Measurements from ENCODE around the gene EVC2. TPM values are rescaled to one million over a fixed set of nuclear protein-coding genes. Genes with fewer than 3 reads are reported as not detected.

Gene EVC2
- total RNA-seq, 1 donor from 2014 or later, result 5.5 TPM

DNA sequence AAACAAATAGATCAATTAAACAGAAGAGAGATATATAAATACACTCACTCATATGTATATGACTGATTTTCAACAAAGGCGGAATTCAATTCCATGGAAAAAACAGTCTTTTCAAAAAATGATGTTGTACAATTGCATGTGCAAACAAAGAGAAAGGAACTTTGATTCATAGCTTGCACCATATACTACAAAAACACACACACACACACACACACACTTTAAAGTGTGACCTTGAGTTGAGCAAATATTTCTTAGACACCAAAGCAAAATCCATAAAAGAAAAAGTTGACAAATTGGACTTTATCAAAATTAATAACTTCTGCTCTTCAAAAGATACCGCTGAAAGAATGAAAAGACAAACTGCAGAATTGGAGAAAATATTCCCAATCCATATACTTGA is 168.8 kb downstream of the EVC2 start:
- Mint-ChIP-seq H3K27me3 (ENCODE audit: low read depth) (no peaks in the 10 kb centered on the region), H3K27ac (ENCODE audit: unreplicated experiment) (no peak overlapping the region), H3K4me1 (ENCODE audit: low read depth) (no peaks in the 10 kb centered on the region), H3K9me3 (ENCODE audit: low read depth) (peaks cover 6% of the 10 kb centered on the region), H3K36me3 (ENCODE audit: low read depth) (peaks cover 1% of the 10 kb centered on the region), H3K4me3 (ENCODE audit: unreplicated experiment) (no peak overlapping the region)
- no peak for DNase-seq (ENCODE audit: low spot score)
- TF ChIP-seq, protein P1, sequence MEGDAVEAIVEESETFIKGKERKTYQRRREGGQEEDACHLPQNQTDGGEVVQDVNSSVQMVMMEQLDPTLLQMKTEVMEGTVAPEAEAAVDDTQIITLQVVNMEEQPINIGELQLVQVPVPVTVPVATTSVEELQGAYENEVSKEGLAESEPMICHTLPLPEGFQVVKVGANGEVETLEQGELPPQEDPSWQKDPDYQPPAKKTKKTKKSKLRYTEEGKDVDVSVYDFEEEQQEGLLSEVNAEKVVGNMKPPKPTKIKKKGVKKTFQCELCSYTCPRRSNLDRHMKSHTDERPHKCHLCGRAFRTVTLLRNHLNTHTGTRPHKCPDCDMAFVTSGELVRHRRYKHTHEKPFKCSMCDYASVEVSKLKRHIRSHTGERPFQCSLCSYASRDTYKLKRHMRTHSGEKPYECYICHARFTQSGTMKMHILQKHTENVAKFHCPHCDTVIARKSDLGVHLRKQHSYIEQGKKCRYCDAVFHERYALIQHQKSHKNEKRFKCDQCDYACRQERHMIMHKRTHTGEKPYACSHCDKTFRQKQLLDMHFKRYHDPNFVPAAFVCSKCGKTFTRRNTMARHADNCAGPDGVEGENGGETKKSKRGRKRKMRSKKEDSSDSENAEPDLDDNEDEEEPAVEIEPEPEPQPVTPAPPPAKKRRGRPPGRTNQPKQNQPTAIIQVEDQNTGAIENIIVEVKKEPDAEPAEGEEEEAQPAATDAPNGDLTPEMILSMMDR (IDR thresholded peaks at IDR 0.05), result no peak

DNA sequence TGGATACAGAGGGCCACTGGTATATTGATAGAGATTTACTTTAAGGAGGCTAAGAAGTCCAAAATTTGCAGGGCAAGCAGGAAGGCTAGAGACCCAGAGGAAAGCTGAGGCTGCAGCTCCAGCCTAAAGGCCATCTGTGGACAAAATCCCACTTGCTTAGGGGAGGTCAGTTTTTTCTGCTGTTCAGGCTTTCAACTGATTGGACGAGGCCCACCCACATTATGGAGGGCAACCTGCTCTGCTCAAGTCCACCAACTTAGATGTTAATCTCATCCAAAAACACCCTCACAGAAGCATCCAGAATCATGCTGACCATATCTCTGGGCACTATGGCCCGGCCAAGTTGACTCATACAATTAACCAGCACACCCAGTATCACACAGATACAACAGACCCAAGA is 176.3 kb downstream of the EVC2 start:
- H3K27ac Mint-ChIP-seq (ENCODE audit: unreplicated experiment), result no peak overlapping the region
- peaks cover 17% of the 10 kb centered on the region for H3K36me3 Mint-ChIP-seq (ENCODE audit: low read depth)
- no peak for DNase-seq (ENCODE audit: low spot score)
- peaks cover 6% of the 10 kb centered on the region for H3K9me3 Mint-ChIP-seq (ENCODE audit: low read depth)
- TF ChIP-seq, protein P1 (IDR thresholded peaks at IDR 0.05), result no peak
- H3K27me3 Mint-ChIP-seq (ENCODE audit: low read depth), result no peaks in the 10 kb centered on the region
- no peak overlapping the region for H3K4me3 Mint-ChIP-seq (ENCODE audit: unreplicated experiment)
- no peaks in the 10 kb centered on the region for H3K4me1 Mint-ChIP-seq (ENCODE audit: low read depth)

DNA sequence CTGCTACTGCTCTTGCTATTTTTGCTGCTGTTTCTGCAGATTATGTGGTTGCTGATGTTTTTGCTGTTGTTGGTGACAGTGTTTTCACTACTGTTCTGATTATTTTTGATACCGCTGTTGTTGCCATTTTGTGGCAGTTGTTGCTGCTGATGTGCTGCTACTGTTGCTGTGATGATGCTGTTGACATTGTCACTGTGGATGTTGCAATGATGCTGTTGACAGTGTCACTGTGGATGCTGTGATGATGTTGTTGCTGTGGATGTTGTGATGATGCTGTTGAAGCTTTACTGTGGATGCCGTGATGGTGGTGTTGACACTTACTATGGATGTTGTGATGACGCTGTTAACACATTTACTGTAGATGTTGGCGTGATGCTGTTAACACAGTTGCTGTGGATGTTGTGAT is 180.3 kb downstream of the EVC2 start:
- Mint-ChIP-seq H3K4me1 (ENCODE audit: low read depth) (no peaks in the 10 kb centered on the region), H3K4me3 (ENCODE audit: unreplicated experiment) (no peak overlapping the region), H3K36me3 (ENCODE audit: low read depth) (peaks cover 11% of the 10 kb centered on the region), H3K27me3 (ENCODE audit: low read depth) (no peaks in the 10 kb centered on the region), H3K27ac (ENCODE audit: unreplicated experiment) (no peak overlapping the region), H3K9me3 (ENCODE audit: low read depth) (no peaks in the 10 kb centered on the region)
- TF ChIP-seq, protein P1 (IDR thresholded peaks at IDR 0.05), result no peak
- no peak for DNase-seq (ENCODE audit: low spot score)

DNA sequence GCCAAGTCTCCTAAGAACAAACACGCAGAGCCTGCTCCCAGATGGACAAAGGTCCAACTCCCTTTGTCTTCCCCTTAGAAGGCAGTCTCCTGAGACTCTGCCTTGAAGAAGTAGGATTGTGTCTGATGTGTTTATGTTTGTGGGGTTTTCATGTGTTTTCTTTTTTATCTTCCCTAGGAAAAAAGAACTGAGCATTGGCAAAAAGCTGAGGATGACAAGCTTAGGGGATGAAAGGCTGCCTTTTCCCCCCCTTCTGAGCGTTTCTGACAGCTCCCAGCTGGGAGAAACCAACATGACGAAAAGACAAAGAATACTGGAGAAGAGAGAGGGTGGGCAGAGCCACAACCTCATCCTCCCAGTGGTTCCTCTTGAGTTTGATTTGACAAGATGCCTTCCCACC is 181.1 kb downstream of the EVC2 start:
- H3K27me3 Mint-ChIP-seq (ENCODE audit: low read depth), result no peaks in the 10 kb centered on the region
- no peak overlapping the region for H3K27ac Mint-ChIP-seq (ENCODE audit: unreplicated experiment)
- H3K4me3 Mint-ChIP-seq (ENCODE audit: unreplicated experiment), result no peak overlapping the region
- no peak for DNase-seq (ENCODE audit: low spot score)
- no peaks in the 10 kb centered on the region for H3K4me1 Mint-ChIP-seq (ENCODE audit: low read depth)
- TF ChIP-seq, protein P1 (IDR thresholded peaks at IDR 0.05), result no peak
- peaks cover 9% of the 10 kb centered on the region for H3K36me3 Mint-ChIP-seq (ENCODE audit: low read depth)
- H3K9me3 Mint-ChIP-seq (ENCODE audit: low read depth), result no peaks in the 10 kb centered on the region

DNA sequence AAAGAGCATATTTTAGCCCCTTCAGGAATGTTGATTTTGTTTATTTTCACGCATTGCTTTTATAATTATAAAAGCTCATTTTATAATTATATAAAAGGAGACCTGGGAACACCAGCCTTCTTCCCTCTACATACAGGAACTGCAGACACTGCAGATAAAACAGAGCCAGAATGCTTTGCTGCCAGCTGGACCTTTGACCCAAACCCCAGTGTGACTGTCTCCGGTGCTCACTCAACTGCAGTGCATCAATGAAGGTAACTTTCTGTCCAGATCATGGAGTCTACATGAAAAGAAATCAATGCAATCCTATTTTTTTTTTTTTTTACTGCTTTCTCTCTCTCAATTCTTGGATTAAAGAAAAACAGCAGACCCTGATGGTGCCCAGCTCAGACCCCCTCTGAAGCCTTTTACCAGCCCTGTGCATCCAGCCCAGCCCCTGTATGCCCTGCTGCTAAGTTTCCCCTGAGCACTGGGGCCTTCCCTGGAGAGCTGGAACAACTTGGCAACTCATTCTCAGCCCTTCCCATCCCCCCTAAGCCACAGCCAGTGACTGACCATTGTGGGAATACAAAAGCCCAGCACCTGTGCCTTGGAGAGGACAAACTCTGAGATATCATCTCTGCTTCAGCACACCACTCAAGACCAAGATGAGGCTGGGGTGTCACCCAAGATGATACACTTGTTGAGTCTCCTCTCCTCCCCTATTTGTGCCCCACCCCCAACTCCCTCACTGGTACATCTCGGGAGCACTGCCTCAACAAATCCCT is 182.1 kb downstream of the EVC2 start:
- DNase-seq (ENCODE audit: low spot score), result no peak
- no peaks in the 10 kb centered on the region for H3K27me3 Mint-ChIP-seq (ENCODE audit: low read depth)
- no peak overlapping the region for H3K4me3 Mint-ChIP-seq (ENCODE audit: unreplicated experiment)
- no peaks in the 10 kb centered on the region for H3K4me1 Mint-ChIP-seq (ENCODE audit: low read depth)
- H3K27ac Mint-ChIP-seq (ENCODE audit: unreplicated experiment), result no peak overlapping the region
- no peaks in the 10 kb centered on the region for H3K9me3 Mint-ChIP-seq (ENCODE audit: low read depth)
- peaks cover 11% of the 10 kb centered on the region for H3K36me3 Mint-ChIP-seq (ENCODE audit: low read depth)
- TF ChIP-seq, protein P1 (IDR thresholded peaks at IDR 0.05), result no peak

Measured in chondrocyte (in vitro differentiated cells).